Naive thymus-derived CD4-positive, alpha-beta T cell (primary cell): ENCODE measurements around the gene KRT79. TPM values are rescaled to one million over a fixed set of nuclear protein-coding genes. Genes with fewer than 3 reads are reported as not detected.

Experiments
- ATAC-seq: fragments of 150-1000 bp; cut with Tn5 transposase; 2 replicates; pipeline ENCODE4 v1.10.0; 2021; ENCODE audit warnings: mild to moderate bottlenecking, moderate library complexity
- CTCF ChIA-PET: fragments of 350-600 bp; sonication (Branson Sonifier 250); formaldehyde crosslinking; loops from one replicate; lab custom pipeline; 2021; ENCODE audit warnings: antibody characterized with exemption; lab: Charles Lee
- POLR2A ChIA-PET: fragments of 350-600 bp; sonication (Branson Sonifier 250); formaldehyde crosslinking; loops from one replicate; lab custom pipeline; 2021; ENCODE audit warnings: antibody characterized with exemption, inconsistent platforms; lab: Charles Lee
- DNase-seq, 9 donors: peaks; one replicate each; pipeline versions ENCODE4 v3.0.0 to v3.0.0-alpha.2; 2020 to 2022; ENCODE audit warnings: mixed read lengths in 1 of 9
- H3K27ac ChIP-seq: one replicate; pipeline ENCODE4 v1.7.0; 2013; ENCODE audit warnings: mild to moderate bottlenecking, low read depth, low read length, moderate library complexity
- H3K27me3 ChIP-seq, 2 donors: one replicate each; pipeline ENCODE4 v1.7.0; 2013; ENCODE audit warnings: low read length in 2 of 2, mild to moderate bottlenecking in 2 of 2, moderate library complexity in 2 of 2; ENCODE audit not compliant: control insufficient read depth in 2 of 2, insufficient read depth in 2 of 2
- H3K36me3 ChIP-seq, 3 experiments: 1 replicate in 2 of 3; 2 replicates in 1 of 3; pipeline ENCODE4 v1.7.0; 2013; ENCODE audit warnings: low read length in 3 of 3, mild to moderate bottlenecking in 3 of 3, moderate library complexity in 1 of 3; ENCODE audit not compliant: insufficient read depth in 3 of 3, control insufficient read depth in 2 of 3
- H3K4me1 ChIP-seq, 2 donors: one replicate each; pipeline ENCODE4 v1.7.0; 2013; ENCODE audit warnings: low read length in 2 of 2, mild to moderate bottlenecking in 2 of 2, moderate library complexity in 1 of 2; ENCODE audit not compliant: control insufficient read depth in 2 of 2, insufficient read depth in 2 of 2
- H3K4me3 ChIP-seq: 2 replicates; pipeline ENCODE4 v1.7.0; 2013; ENCODE audit warnings: mild to moderate bottlenecking, low read length
- H3K9me3 ChIP-seq, 3 experiments: 1 replicate in 2 of 3; 2 replicates in 1 of 3; pipeline ENCODE4 v1.7.0; 2013; ENCODE audit warnings: low read length in 3 of 3; ENCODE audit not compliant: control insufficient read depth in 2 of 3
- H3K27ac Mint-ChIP-seq, 9 donors: one replicate each; pipeline ENCODE4 v1.8.0; 2020 to 2022; ENCODE audit warnings: mixed read lengths in 9 of 9, mild to moderate bottlenecking in 8 of 9, moderate library complexity in 5 of 9, inconsistent platforms in 2 of 9
- H3K27me3 Mint-ChIP-seq, 5 donors: one replicate each; pipeline ENCODE4 v1.8.0; 2021 to 2022; ENCODE audit warnings: mixed read lengths in 5 of 5, mild to moderate bottlenecking in 1 of 5
- H3K36me3 Mint-ChIP-seq, 5 donors: one replicate each; pipeline ENCODE4 v1.8.0; 2020 to 2022; ENCODE audit warnings: mixed read lengths in 5 of 5, mild to moderate bottlenecking in 3 of 5, inconsistent platforms in 1 of 5
- H3K4me1 Mint-ChIP-seq, 7 donors: one replicate each; pipeline ENCODE4 v1.8.0; 2020 to 2022; ENCODE audit warnings: mixed read lengths in 7 of 7, mild to moderate bottlenecking in 3 of 7, inconsistent platforms in 1 of 7
- H3K4me3 Mint-ChIP-seq, 10 donors: one replicate each; pipeline ENCODE4 v1.8.0; 2020 to 2022; ENCODE audit warnings: mild to moderate bottlenecking in 10 of 10, mixed read lengths in 10 of 10, moderate library complexity in 6 of 10, inconsistent platforms in 2 of 10
- H3K9me3 Mint-ChIP-seq, 11 donors: one replicate each; pipeline ENCODE4 v1.8.0; 2020 to 2022; ENCODE audit warnings: mixed read lengths in 11 of 11, mild to moderate bottlenecking in 4 of 11, inconsistent platforms in 1 of 11, moderate library complexity in 1 of 11
- intact Hi-C, 2 donors: fragments of 100-400 bp; cut with micrococcal nuclease; formaldehyde crosslinking; loops; one replicate each; pipeline ENCODE4 v1.15.1; 2023
- polyA plus RNA-seq, 2 donors: library from polyadenylated mRNA; unstranded; fragments of 300-500 nt; fragmentation: Illumina TruSeq; gene quantifications; one replicate each; pipeline ENCODE4 v1.2.3, GENCODE V29; 2021
- total RNA-seq, 6 experiments: library from RNA in 5 of 6; stranded (reverse) in 5 of 6; gene quantifications; 1 replicate in 5 of 6; 2 replicates in 1 of 6; pipeline ENCODE4 v1.2.3 and lab custom pipeline; 2021 to 2026

The KRT79 gene
- total and polyA plus RNA-seq, 7 experiments from 2014 or later = not detected

DNA sequence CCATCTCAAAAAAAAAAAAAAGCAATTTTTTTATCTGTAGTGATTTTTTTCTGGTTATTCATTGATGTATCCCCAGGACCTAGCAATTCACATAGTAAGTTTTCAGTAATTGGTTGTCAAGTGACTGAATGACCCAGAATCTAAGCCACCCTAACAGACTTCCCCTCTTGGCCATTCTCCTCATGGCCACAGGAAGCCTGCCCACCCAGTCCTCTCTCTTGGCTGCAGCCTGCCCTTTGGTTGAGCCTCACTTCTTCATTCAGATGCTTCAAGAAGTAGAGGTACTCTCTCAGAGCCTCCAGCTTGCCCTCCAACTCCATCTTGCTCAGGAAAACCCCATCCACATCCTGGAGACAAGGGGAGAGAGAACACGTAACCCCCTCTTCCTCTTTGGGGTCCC lies 11.8 kb upstream of the KRT79 start:
- H3K4me3 Mint-ChIP-seq = no peak overlapping the region
- ChIA-PET POLR2A (interaction anchor here (0.7 kb wide), 1 partner anchor 14 kb away, joined by 3 read pairs; no protein-coding TSS in a partner anchor), CTCF (interaction anchor here (0.7 kb wide), 1 partner anchor 90 kb away, joined by 3 read pairs; no protein-coding TSS in a partner anchor)
- Histone ChIP-seq H3K36me3 (no peaks in the 10 kb centered on the region), H3K4me3 (no peak overlapping the region), H3K4me1 (no peaks in the 10 kb centered on the region), H3K9me3 (no peaks in the 10 kb centered on the region), H3K27ac (no peak overlapping the region), H3K27me3 (no peaks in the 10 kb centered on the region)
- H3K9me3 Mint-ChIP-seq = peaks cover 0 to 3% (median 0%) of the 10 kb centered on the region in 11 donors
- intact Hi-C loops = no loop called here
- no peaks in the 10 kb centered on the region for H3K36me3 Mint-ChIP-seq
- H3K27me3 Mint-ChIP-seq = peaks cover 0 to 10% (median 0%) of the 10 kb centered on the region in 5 donors
- peaks cover 3 to 13% (median 6%) of the 10 kb centered on the region in 7 donors for H3K4me1 Mint-ChIP-seq
- no peak for ATAC-seq
- no peak overlapping the region for H3K27ac Mint-ChIP-seq
- DNase-seq = no peak

DNA sequence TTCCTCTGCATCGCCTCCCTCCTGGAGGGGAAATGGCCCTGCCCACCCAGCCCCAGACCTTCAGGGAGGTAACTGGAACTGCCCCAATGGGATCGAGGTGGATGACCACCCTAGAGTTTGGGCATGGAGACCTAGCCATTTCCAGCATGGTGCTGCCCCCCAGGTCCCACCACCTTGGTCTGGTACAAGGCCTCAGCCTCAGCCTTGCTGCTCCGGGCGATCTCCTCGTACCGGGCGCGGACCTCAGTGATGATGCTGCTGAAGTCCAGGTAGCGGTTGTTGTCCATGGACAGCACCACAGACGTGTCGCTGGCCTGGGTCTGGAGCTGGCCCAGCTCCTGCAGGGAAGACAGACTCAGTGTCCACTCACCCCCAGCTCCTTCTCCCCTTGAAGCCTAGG lies 10.3 kb upstream of the KRT79 start:
- DNase-seq (no peak), ATAC-seq (no peak)
- Histone ChIP-seq H3K27me3 (no peaks in the 10 kb centered on the region), H3K9me3 (no peaks in the 10 kb centered on the region), H3K27ac (no peak overlapping the region), H3K4me3 (no peak overlapping the region), H3K36me3 (no peaks in the 10 kb centered on the region), H3K4me1 (no peaks in the 10 kb centered on the region)
- no peak overlapping the region for H3K4me3 Mint-ChIP-seq
- POLR2A ChIA-PET = interaction anchor here (0.6 kb wide), 1 partner anchor 122 kb away, joined by 3 read pairs; no protein-coding TSS in a partner anchor
- H3K9me3 Mint-ChIP-seq = peaks cover 0 to 4% (median 0%) of the 10 kb centered on the region in 11 donors
- H3K27ac Mint-ChIP-seq = no peak overlapping the region
- H3K27me3 Mint-ChIP-seq = peaks cover 0 to 15% (median 0%) of the 10 kb centered on the region in 5 donors
- intact Hi-C loops = no loop called here
- peaks cover 3 to 13% (median 6%) of the 10 kb centered on the region in 7 donors for H3K4me1 Mint-ChIP-seq
- no peaks in the 10 kb centered on the region for H3K36me3 Mint-ChIP-seq
- CTCF ChIA-PET = no interaction called here

DNA sequence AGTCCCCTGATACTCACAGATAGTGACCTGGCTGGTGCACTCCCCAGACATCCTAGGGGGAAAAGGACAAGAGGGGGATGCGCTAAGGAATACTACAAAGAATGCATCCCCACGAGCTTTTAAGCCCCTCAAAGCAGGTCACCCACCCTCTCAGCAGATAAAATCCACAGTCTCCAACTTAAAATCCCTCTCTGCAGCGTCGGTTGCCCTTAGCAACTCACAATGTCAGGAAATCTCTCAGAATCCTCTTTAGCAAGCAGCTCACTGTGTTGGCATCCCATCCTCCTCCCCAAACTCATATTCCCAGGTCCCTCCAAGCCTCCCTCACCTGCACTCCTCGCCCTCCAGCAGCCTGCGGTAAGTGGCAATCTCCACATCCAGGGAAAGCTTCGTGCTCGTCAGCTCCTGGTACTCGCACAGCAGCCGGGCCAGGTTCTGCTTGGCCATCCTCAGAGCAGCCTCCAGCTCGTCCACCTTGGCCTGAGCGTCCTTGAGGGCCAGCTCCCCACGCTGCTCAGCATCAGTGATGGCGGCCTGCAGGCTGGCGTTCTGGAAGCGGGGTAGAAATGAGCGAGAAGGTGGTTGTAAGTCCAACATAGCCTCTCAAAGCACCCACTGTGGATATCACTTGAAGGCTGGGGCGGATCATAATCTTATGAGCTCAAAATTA lies 5.5 kb upstream of the KRT79 start:
- peaks cover 22 to 36% (median 30%) of the 10 kb centered on the region in 7 donors for H3K4me1 Mint-ChIP-seq
- no peaks in the 10 kb centered on the region for H3K9me3 ChIP-seq
- ChIA-PET CTCF (interaction anchor here (0.6 to 0.7 kb wide), 2 partner anchors 252 to 256 kb away, joined by 3 to 5 read pairs; no protein-coding TSS in a partner anchor), POLR2A (no interaction called here)
- no peaks in the 10 kb centered on the region for H3K36me3 Mint-ChIP-seq
- H3K4me3 ChIP-seq = no peak overlapping the region
- intact Hi-C loops = no loop called here
- H3K9me3 Mint-ChIP-seq = peaks cover 0 to 1% (median 0%) of the 10 kb centered on the region in 11 donors
- ATAC-seq = no peak
- no peaks in the 10 kb centered on the region for H3K36me3 ChIP-seq
- peak overlapping the region in 1 of 9 donors; percentile 70 for H3K27ac Mint-ChIP-seq
- H3K27me3 Mint-ChIP-seq = peaks cover 0 to 10% (median 0%) of the 10 kb centered on the region in 5 donors
- no peak overlapping the region for H3K4me3 Mint-ChIP-seq
- DNase-seq = no peak
- H3K4me1 ChIP-seq = no peaks in the 10 kb centered on the region
- no peak overlapping the region for H3K27ac ChIP-seq
- H3K27me3 ChIP-seq = no peaks in the 10 kb centered on the region

DNA sequence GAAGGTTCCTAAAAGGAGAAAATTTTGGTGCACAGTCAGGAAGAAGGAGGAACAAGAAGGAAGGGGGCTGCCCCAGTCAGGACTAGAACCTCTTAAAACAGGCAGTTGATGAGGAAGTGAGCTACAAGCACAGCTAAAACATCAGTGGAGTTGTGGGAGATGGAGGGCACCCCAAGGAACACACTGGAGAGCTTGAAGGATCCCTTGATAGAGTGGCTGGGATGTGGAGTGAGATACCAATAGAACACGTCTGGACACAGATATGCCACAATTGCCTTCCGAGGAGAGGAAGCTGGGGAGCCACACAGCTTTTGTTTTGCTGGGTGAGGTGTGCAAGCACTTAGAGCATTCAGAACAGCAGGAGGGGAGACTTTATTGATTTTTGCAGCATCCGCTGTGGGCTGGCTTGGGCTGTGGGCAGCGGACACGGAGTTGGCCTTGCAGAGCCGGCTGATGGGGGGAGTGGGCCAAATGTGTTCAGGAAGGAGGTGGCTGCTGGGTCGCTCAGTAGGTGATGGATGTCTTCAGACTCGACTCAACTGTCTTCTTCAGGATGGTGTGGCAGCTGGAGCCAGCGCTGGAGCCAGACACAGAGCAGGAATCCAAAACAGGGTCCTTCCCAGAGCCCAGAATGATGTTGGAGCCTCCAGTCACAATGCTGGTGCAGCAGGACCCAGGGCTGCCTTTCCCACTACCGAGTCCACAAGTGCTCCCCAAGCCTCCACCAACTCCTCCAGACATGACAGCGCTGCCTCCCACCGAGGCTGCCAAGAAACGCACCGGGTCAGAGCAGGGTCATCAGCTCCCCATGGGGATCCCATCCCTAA lies 4.7 kb upstream of the KRT79 start:
- DNase-seq (no peak), ATAC-seq (peak; percentile 19)
- no peak overlapping the region for H3K27ac ChIP-seq
- ChIA-PET CTCF (interaction anchor here (0.6 to 1.1 kb wide), 5 partner anchors 11 to 256 kb away, joined by 3 to 5 read pairs (median 3); no protein-coding TSS in a partner anchor), POLR2A (interaction anchor here (1.5 kb wide), 1 partner anchor 29 kb away, joined by 3 read pairs; no protein-coding TSS in a partner anchor)
- Mint-ChIP-seq H3K9me3 (peaks cover 0 to 1% (median 0%) of the 10 kb centered on the region in 11 donors), H3K36me3 (no peaks in the 10 kb centered on the region), H3K27me3 (peaks cover 0 to 10% (median 0%) of the 10 kb centered on the region in 5 donors), H3K4me3 (no peak overlapping the region), H3K27ac (peak overlapping the region in 1 of 9 donors; percentile 48), H3K4me1 (peaks cover 22 to 36% (median 30%) of the 10 kb centered on the region in 7 donors)
- no peaks in the 10 kb centered on the region for H3K9me3 ChIP-seq
- H3K27me3 ChIP-seq = no peaks in the 10 kb centered on the region
- H3K4me1 ChIP-seq = no peaks in the 10 kb centered on the region
- H3K4me3 ChIP-seq = no peak overlapping the region
- H3K36me3 ChIP-seq = no peaks in the 10 kb centered on the region
- intact Hi-C loops = no loop called here

DNA sequence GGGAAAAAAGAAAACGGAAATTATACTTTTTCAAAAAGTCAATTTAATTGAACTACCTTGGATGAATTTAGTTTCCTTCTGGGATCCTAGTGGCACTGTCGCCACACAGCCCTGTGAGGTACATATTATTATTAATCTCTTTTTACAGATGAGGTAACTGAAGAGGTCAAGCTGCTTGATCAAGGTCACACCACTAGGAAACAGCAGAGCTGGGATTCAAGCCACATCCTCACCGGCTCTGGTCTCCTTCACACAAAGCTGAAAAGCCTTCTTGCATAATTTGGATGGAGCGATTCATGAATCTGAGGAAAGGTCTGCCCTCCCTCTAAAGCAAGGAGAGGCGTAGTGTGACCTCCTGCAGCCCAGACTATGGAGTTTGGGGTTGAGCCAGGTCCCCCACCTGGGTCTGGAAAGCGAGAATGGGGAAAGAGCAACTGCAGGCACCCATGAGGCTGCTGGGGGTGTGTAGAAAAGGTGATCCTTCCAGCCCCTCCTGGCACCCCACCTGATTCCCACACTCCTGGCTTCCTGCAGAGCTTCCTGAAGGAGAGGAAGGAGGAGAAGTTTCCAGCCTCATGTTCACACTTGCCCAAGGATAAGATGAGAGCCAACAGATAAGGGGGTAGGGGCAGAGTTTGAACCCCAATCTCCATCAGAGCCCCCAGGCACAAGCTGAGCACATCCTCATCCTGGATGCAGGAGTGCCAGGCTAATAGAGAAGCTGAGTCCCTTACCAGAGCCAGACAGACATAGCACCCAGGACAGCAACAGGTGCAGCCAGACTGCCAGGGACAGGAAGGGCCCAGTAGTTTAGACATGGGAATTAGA lies 3.9 kb upstream of the KRT79 start:
- Mint-ChIP-seq H3K4me3 (no peak overlapping the region), H3K27me3 (peaks cover 0 to 9% (median 0%) of the 10 kb centered on the region in 5 donors), H3K9me3 (peaks cover 0 to 1% (median 0%) of the 10 kb centered on the region in 11 donors), H3K4me1 (peaks cover 22 to 36% (median 30%) of the 10 kb centered on the region in 7 donors), H3K27ac (peak overlapping the region in 2 of 9 donors; percentile 8 to 32), H3K36me3 (no peaks in the 10 kb centered on the region)
- Histone ChIP-seq H3K4me3 (no peak overlapping the region), H3K27me3 (no peaks in the 10 kb centered on the region), H3K9me3 (no peaks in the 10 kb centered on the region), H3K4me1 (no peaks in the 10 kb centered on the region), H3K27ac (no peak overlapping the region), H3K36me3 (no peaks in the 10 kb centered on the region)
- DNase-seq (no peak), ATAC-seq (no peak)
- intact Hi-C loops = no loop called here
- POLR2A ChIA-PET = interaction anchor here (1.5 kb wide), 1 partner anchor 29 kb away, joined by 3 read pairs; no protein-coding TSS in a partner anchor
- CTCF ChIA-PET = interaction anchor here (0.6 to 1.1 kb wide), 3 partner anchors 10 to 252 kb away, joined by 3 to 4 read pairs (median 3); no protein-coding TSS in a partner anchor

DNA sequence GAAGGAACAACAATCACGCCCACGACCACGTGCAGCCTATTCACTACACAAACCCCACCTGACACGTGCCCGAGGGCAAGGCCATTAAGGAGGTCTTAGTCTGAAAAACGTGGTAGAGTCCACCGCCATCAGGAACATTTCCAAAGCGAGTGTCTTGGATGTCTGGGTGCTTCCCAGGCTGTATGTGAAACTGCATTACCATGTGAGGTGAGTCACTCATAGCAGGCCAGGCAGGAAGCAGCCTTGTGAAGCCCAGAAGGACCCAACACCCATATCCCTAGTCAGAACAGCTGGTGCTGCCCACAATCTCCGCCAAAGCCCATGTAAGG lies 3.3 kb upstream of the KRT79 start:
- ChIA-PET CTCF (interaction anchor here (1.4 kb wide), 1 partner anchor 33 kb away, joined by 7 read pairs; no protein-coding TSS in a partner anchor), POLR2A (interaction anchor here (1.5 kb wide), 1 partner anchor 30 kb away, joined by 3 read pairs; no protein-coding TSS in a partner anchor)
- intact Hi-C loops = no loop called here
- H3K9me3 Mint-ChIP-seq = peaks cover 0 to 1% (median 0%) of the 10 kb centered on the region in 11 donors
- no peak for DNase-seq
- peaks cover 0 to 8% (median 0%) of the 10 kb centered on the region in 5 donors for H3K27me3 Mint-ChIP-seq
- Histone ChIP-seq H3K4me1 (no peaks in the 10 kb centered on the region), H3K27me3 (no peaks in the 10 kb centered on the region), H3K4me3 (no peak overlapping the region), H3K27ac (no peak overlapping the region), H3K36me3 (no peaks in the 10 kb centered on the region), H3K9me3 (no peaks in the 10 kb centered on the region)
- H3K27ac Mint-ChIP-seq = peak overlapping the region in 4 of 9 donors; percentile 23 to 66 (median 44)
- no peak for ATAC-seq
- H3K36me3 Mint-ChIP-seq = no peaks in the 10 kb centered on the region
- H3K4me1 Mint-ChIP-seq = peaks cover 20 to 35% (median 26%) of the 10 kb centered on the region in 7 donors
- peak overlapping the region in 2 of 10 donors; percentile 21 to 51 for H3K4me3 Mint-ChIP-seq
